Measurements from ENCODE around the gene ATAD3A.
"Not testable (repeated sequence)": the region's sequence is repeated elsewhere in the genome, so short reads cannot be mapped to it uniquely, and the experiment has no call there.

GRCh38 chr1:1516923-1517322 is 5.0 kb downstream of the ATAD3A start:
- not testable (repeated sequence) for TF ChIP-seq CTCF (IDR thresholded peaks at IDR 0.05 in 8 of 11, conservative IDR thresholded peaks at IDR 0.05 in 3 of 11); POLR2A (IDR thresholded peaks at IDR 0.05)

Measured in spleen (tissue), 7 donors.